AG04450 (cell line): ENCODE data around the gene KDM2B. TPM values are rescaled to one million over a fixed set of nuclear protein-coding genes. Genes with fewer than 3 reads are reported as not detected.

Source experiments
- CTCF ChIA-PET: fragments of 300-600, 350-600 bp; formaldehyde crosslinking; extraction: SDS; loops from one replicate; lab custom pipeline; 2022; ENCODE audit warnings: antibody characterized with exemption, inconsistent platforms; lab: Charles Lee
- POLR2A ChIA-PET: fragments of 350-600 bp; formaldehyde crosslinking; extraction: SDS; loops from one replicate; lab custom pipeline; 2021; ENCODE audit warnings: antibody characterized with exemption, inconsistent platforms; lab: Yijun Ruan, JAX
- DNase-seq: peaks from one replicate; pipeline ENCODE4 v3.0.0-alpha.2; 2011; ENCODE audit warnings: low read depth, low spot score
- H3K27ac ChIP-seq: one replicate; pipeline ENCODE4 v1.5.1; 2012; ENCODE audit warnings: low read depth, low read length, control low read depth
- H3K27me3 ChIP-seq: one replicate; pipeline ENCODE4 v1.6.0; 2012; ENCODE audit warnings: low read length; ENCODE audit not compliant: control insufficient read depth, insufficient read depth
- H3K4me3 ChIP-seq: 2 replicates; pipeline ENCODE4 v1.5.1; 2011; ENCODE audit warnings: mild to moderate bottlenecking, low read depth, low read length, control low read depth
- H3K9me3 ChIP-seq: 2 replicates; pipeline ENCODE4 v1.5.1; 2012; ENCODE audit warnings: low read length; ENCODE audit not compliant: control insufficient read depth, insufficient read depth
- CTCF ChIP-seq: IDR thresholded peaks from 2 replicates; pipeline ENCODE4 v1.5.1; 2011; ENCODE audit warnings: low read depth, low read length, control low read depth, inconsistent platforms
- polyA plus RNA-seq: library from polyadenylated mRNA; depleted of rRNA; stranded (reverse); fragments of >200 nt; gene quantifications from 2 replicates; pipeline ENCODE4 v1.2.3, GENCODE V29; 2011

Gene KDM2B
- polyA plus RNA-seq, 1 experiment, result 12.9 TPM

- Histone ChIP-seq H3K27me3 (no peaks in the 10 kb centered on the region), H3K9me3 (no peaks in the 10 kb centered on the region), H3K4me3 (peak overlapping the region; percentile 70), H3K27ac (no peak overlapping the region)
- DNase-seq, result peak; percentile 18
- CTCF ChIA-PET, result no interaction called here
- no peak for TF ChIP-seq CTCF
- POLR2A ChIA-PET, result no interaction called here
Measured at GRCh38 chr12:121466794-121467637, 113.8 kb downstream of the KDM2B start.

GRCh38 chr12:121465921-121466793 lies 114.7 kb downstream of the KDM2B start:
- no peak for TF ChIP-seq CTCF
- Histone ChIP-seq H3K9me3 (no peaks in the 10 kb centered on the region), H3K4me3 (peak overlapping the region; percentile 70), H3K27ac (no peak overlapping the region), H3K27me3 (no peaks in the 10 kb centered on the region)
- ChIA-PET POLR2A (interaction anchor here (0.7 kb wide), 1 partner anchor 11 kb away, joined by 3 read pairs; no protein-coding TSS in a partner anchor), CTCF (interaction anchor here (0.6 kb wide), 1 partner anchor 809 kb away, joined by 3 read pairs; no protein-coding TSS in a partner anchor)
- DNase-seq, result no peak

GRCh38 chr12:121464331-121464730 lies 116.5 kb downstream of the KDM2B start:
- DNase-seq, result no peak
- Histone ChIP-seq H3K4me3 (no peak overlapping the region), H3K9me3 (no peaks in the 10 kb centered on the region; the same call in 1 of the 2 replicates), H3K27ac (no peak overlapping the region), H3K27me3 (no peaks in the 10 kb centered on the region)
- TF ChIP-seq CTCF, result no peak
- ChIA-PET POLR2A (no interaction called here), CTCF (no interaction called here)

GRCh38 chr12:121461048-121461447 lies 119.8 kb downstream of the KDM2B start:
- Histone ChIP-seq H3K9me3 (no peaks in the 10 kb centered on the region; the same call in 1 of the 2 replicates), H3K27ac (no peak overlapping the region), H3K4me3 (no peak overlapping the region), H3K27me3 (no peaks in the 10 kb centered on the region)
- ChIA-PET CTCF (no interaction called here), POLR2A (no interaction called here)
- TF ChIP-seq CTCF, result no peak
- no peak for DNase-seq
